ENCODE results near the gene SST.

DNA sequence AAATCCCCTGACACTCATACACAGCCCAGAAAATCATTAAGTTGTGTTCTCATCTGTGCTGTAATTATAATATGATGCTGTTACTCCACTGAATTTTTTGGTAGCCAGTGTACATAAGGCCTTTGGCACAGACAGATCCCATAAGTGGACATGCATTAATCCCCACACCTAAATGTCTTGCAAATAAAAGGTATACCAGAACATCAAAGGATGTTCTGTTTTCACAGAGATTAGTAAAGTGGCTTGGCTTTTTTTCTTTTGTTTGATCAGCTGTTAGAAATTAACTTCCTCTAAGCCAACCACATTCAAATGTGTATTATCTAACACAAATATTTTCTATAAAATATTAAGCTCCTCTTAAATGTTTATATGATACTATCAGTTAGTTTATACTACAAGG, 2.7 kb downstream of the SST start:
- TF ChIP-seq, protein P1, sequence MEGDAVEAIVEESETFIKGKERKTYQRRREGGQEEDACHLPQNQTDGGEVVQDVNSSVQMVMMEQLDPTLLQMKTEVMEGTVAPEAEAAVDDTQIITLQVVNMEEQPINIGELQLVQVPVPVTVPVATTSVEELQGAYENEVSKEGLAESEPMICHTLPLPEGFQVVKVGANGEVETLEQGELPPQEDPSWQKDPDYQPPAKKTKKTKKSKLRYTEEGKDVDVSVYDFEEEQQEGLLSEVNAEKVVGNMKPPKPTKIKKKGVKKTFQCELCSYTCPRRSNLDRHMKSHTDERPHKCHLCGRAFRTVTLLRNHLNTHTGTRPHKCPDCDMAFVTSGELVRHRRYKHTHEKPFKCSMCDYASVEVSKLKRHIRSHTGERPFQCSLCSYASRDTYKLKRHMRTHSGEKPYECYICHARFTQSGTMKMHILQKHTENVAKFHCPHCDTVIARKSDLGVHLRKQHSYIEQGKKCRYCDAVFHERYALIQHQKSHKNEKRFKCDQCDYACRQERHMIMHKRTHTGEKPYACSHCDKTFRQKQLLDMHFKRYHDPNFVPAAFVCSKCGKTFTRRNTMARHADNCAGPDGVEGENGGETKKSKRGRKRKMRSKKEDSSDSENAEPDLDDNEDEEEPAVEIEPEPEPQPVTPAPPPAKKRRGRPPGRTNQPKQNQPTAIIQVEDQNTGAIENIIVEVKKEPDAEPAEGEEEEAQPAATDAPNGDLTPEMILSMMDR (IDR thresholded peaks at IDR 0.05): no peak
- TF ChIP-seq POLR2A (IDR thresholded peaks at IDR 0.05): no peak
